A549 (cell line): ENCODE measurements around the gene TNFAIP2. TPM values are rescaled to one million over a fixed set of nuclear protein-coding genes. Genes with fewer than 3 reads are reported as not detected.
A peak's percentile ranks its signal among the peaks of the same experiment; 100 is the strongest.

Source experiments
- ATAC-seq, 2 experiments: fragments of 200-7000 bp in 1 of 2; fragments of >200 bp in 1 of 2; cut with Nextera tagmentation in 1 of 2; cut with Tn5 transposase in 1 of 2; 3 replicates each; pipeline versions ENCODE4 v1.8.0 to v1.9.1; 2018 to 2020; ENCODE audit warnings: mild to moderate bottlenecking in 1 of 2, moderate library complexity in 1 of 2
- CTCF ChIA-PET: fragments of 300-600 bp; sonication (Branson Sonifier 250); formaldehyde crosslinking; extraction: SDS; loops from one replicate; lab custom pipeline; 2021; ENCODE audit warnings: antibody characterized with exemption, inconsistent platforms; lab: Yijun Ruan, JAX
- POLR2A ChIA-PET: fragments of 350-600 bp; formaldehyde crosslinking; extraction: SDS; loops from one replicate; lab custom pipeline; 2021; ENCODE audit warnings: antibody characterized with exemption, inconsistent platforms; lab: Yijun Ruan, JAX
- DNase-seq, 2 experiments: peaks; one replicate each; pipeline versions ENCODE4 v3.0.0 to v3.0.0-alpha.2; 2011 to 2016; ENCODE audit warnings: low read depth in 1 of 2, low spot score in 1 of 2
- FAIRE-seq: peaks from 2 replicates; lab custom pipeline; 2011; peaks lifted over from hg19 to GRCh38; lab: Jason Lieb, UNC
- H3K27ac ChIP-seq, 2 experiments: fragments of >200 bp; sonication (Bioruptor Twin); formaldehyde crosslinking; 3 replicates each; pipeline ENCODE4 v1.5.1; 2016 to 2017
- H3K4me1 ChIP-seq: fragments of >200 bp; sonication (Bioruptor Twin); formaldehyde crosslinking; 3 replicates; pipeline ENCODE4 v1.6.1; 2016
- H3K4me2 ChIP-seq: fragments of >200 bp; sonication (Bioruptor Twin); formaldehyde crosslinking; 3 replicates; pipeline ENCODE4 v1.6.1; 2016
- H3K4me3 ChIP-seq: fragments of >200 bp; sonication (Bioruptor Twin); formaldehyde crosslinking; 3 replicates; pipeline ENCODE4 v1.5.1; 2016
- H3K9me3 ChIP-seq: fragments of >200 bp; sonication (Bioruptor Twin); formaldehyde crosslinking; 3 replicates; pipeline ENCODE4 v1.6.1; 2016
- CHD2 ChIP-seq: fragments of 150-350 bp; IDR thresholded peaks from 2 replicates; pipeline ENCODE4 v1.6.1; 2014; ENCODE audit warnings: low read length; ENCODE audit not compliant: partially characterized antibody
- CTCF ChIP-seq: fragments of >200 bp; sonication (Bioruptor Twin); formaldehyde crosslinking; IDR thresholded peaks from 3 replicates; pipeline ENCODE4 v1.5.1; 2016
- EHF ChIP-seq: fragments of 250-450 bp; sonication (Bioruptor Pico); IDR thresholded peaks from 2 replicates; pipeline ENCODE4 v1.5.0; 2020; ENCODE audit warnings: mild to moderate bottlenecking
- EP300 ChIP-seq, 2 experiments: fragments of >200 bp; sonication (Bioruptor Twin); formaldehyde crosslinking; IDR thresholded peaks; 2 replicates in 1 of 2; 3 replicates in 1 of 2; pipeline ENCODE4 v1.6.1; 2016 to 2017
- FOSB ChIP-seq: fragments of 250-450 bp; sonication (Bioruptor Pico); IDR thresholded peaks from 2 replicates; pipeline ENCODE4 v1.5.0; 2020; ENCODE audit warnings: mild to moderate bottlenecking, moderate library complexity
- FOSL2 ChIP-seq, 2 experiments: fragments of 450-650 bp in 1 of 2; fragments of >200 bp in 1 of 2; sonication (Bioruptor Twin) in 1 of 2; formaldehyde crosslinking; IDR thresholded peaks; 2 replicates each; pipeline versions ENCODE4 v1.5.0 to v1.6.1; 2016 to 2020; ENCODE audit warnings: mild to moderate bottlenecking in 1 of 2, moderate library complexity in 1 of 2
- FOXS1 ChIP-seq: fragments of 250-450 bp; sonication (Bioruptor Pico); IDR thresholded peaks from 2 replicates; pipeline ENCODE4 v1.5.0; 2020; ENCODE audit warnings: mild to moderate bottlenecking, moderate library complexity
- GATA3 ChIP-seq: IDR thresholded peaks from 2 replicates; pipeline ENCODE4 v1.6.1; 2012; ENCODE audit warnings: borderline replicate concordance
- HOXA7 ChIP-seq: fragments of 250-450 bp; sonication (Bioruptor Pico); IDR thresholded peaks from 2 replicates; pipeline ENCODE4 v1.5.0; 2020; ENCODE audit warnings: mild to moderate bottlenecking, moderate library complexity
- JUN ChIP-seq, 2 experiments: fragments of >200 bp; sonication (Bioruptor Twin); formaldehyde crosslinking; IDR thresholded peaks; 2 replicates in 1 of 2; 3 replicates in 1 of 2; pipeline ENCODE4 v1.6.1; 2016 to 2017
- JUNB ChIP-seq: fragments of >200 bp; sonication (Bioruptor Twin); formaldehyde crosslinking; IDR thresholded peaks from 2 replicates; pipeline ENCODE4 v1.6.1; 2016
- MAFK ChIP-seq: fragments of 450-650 bp; IDR thresholded peaks from 2 replicates; pipeline ENCODE4 v1.6.1; 2014; ENCODE audit not compliant: partially characterized antibody
- MAX ChIP-seq: IDR thresholded peaks from 2 replicates; pipeline ENCODE4 v1.6.1; 2012
- MAZ ChIP-seq: fragments of 150-350 bp; IDR thresholded peaks from 2 replicates; pipeline ENCODE4 v1.6.1; 2014; ENCODE audit warnings: antibody characterized with exemption, low read depth, low read length, borderline replicate concordance
- NFE2L2 ChIP-seq: fragments of 150-350 bp; conservative IDR thresholded peaks from 2 replicates; pipeline ENCODE4 v1.6.1; 2014; ENCODE audit warnings: low read length
- NPAS2 ChIP-seq: fragments of 250-450 bp; sonication (Bioruptor Pico); IDR thresholded peaks from 2 replicates; pipeline ENCODE4 v1.8.0; 2022; ENCODE audit warnings: mild to moderate bottlenecking, moderate library complexity, borderline replicate concordance
- PBX3 ChIP-seq: IDR thresholded peaks from 2 replicates; pipeline ENCODE4 v1.6.1; 2012
- POLR2A ChIP-seq: IDR thresholded peaks from 2 replicates; pipeline ENCODE4 v1.6.1; 2012; ENCODE audit warnings: mild to moderate bottlenecking, low read length
- RAD21 ChIP-seq, 2 experiments: fragments of >200 bp in 1 of 2; sonication (Bioruptor Twin) in 1 of 2; formaldehyde crosslinking in 1 of 2; IDR thresholded peaks in 1 of 2; conservative IDR thresholded peaks in 1 of 2; 2 replicates in 1 of 2; 3 replicates in 1 of 2; pipeline ENCODE4 v1.6.1; 2012 to 2018; ENCODE audit warnings: inconsistent platforms in 1 of 2
- RARB ChIP-seq: fragments of 250-450 bp; sonication (Bioruptor Pico); IDR thresholded peaks from 2 replicates; pipeline ENCODE4 v1.8.0; 2021; ENCODE audit warnings: mild to moderate bottlenecking, moderate library complexity
- RNF2 ChIP-seq: fragments of 200-600 bp; sonication (generic); IDR thresholded peaks from 2 replicates; pipeline ENCODE4 v1.6.1; 2016; ENCODE audit warnings: low read depth, mild to moderate bottlenecking, antibody characterized with exemption, moderate library complexity, borderline replicate concordance
- SMC3 ChIP-seq: fragments of >200 bp; sonication (Bioruptor Twin); formaldehyde crosslinking; IDR thresholded peaks from 3 replicates; pipeline ENCODE4 v1.6.1; 2018; ENCODE audit warnings: inconsistent platforms
- WGBS: methylation state at CpG from one replicate; pipeline ENCODE4 v1.1.6; 2017; ENCODE audit errors: missing lambda C conversion rate; 5-methylcytosine and 5-hydroxymethylcytosine counted together
- polyA plus RNA-seq, 4 experiments: library from polyadenylated mRNA; depleted of rRNA in 3 of 4; stranded (reverse); fragments of >200 nt; fragmentation: RNase III in 1 of 4; extraction: RNeasy Plus Mini Kit Qiagen cat#74134 plus additional on column Dnase treatment in 1 of 4; gene quantifications; 2 replicates in 3 of 4; 3 replicates in 1 of 4; pipeline ENCODE4 v1.2.3, GENCODE V29; 2011 to 2017
- TF ChIP-seq, protein P1 (sequence below): fragments of 250-450 bp; sonication (Bioruptor Pico); IDR thresholded peaks from 2 replicates; pipeline ENCODE4 v1.5.0; 2020; ENCODE audit warnings: low read depth, mild to moderate bottlenecking, moderate library complexity

Gene TNFAIP2
- polyA plus RNA-seq, 2 of the 4 experiments (the other 2 are of a cell fraction): 222 to 254 TPM

- 0 out of 2 replicates have a peak, but pooled peaks have one; percentile 39 for TF ChIP-seq GATA3
- TF ChIP-seq MAFK: no peak
- TF ChIP-seq CHD2: no peak
- TF ChIP-seq RAD21 (conservative IDR thresholded peaks at IDR 0.05 in 1 of 2, IDR thresholded peaks at IDR 0.05 in 1 of 2): 0 out of 5 replicates have a peak, but pooled peaks of 1 of the 2 experiments have one; percentile 10
- TF ChIP-seq JUN (IDR thresholded peaks at IDR 0.05): no peak
- no peak; a peak in 1 of 5 replicates for TF ChIP-seq EP300 (IDR thresholded peaks at IDR 0.05)
- TF ChIP-seq EHF (CRISPR knock-in tag): no peak
- no peak for TF ChIP-seq PBX3
- TF ChIP-seq FOXS1: no peak
- no peak for TF ChIP-seq RARB (CRISPR knock-in tag)
- no peak for TF ChIP-seq POLR2A
- no peak for TF ChIP-seq JUNB
- TF ChIP-seq FOSL2 (IDR thresholded peaks at IDR 0.05): no peak
- no peak; the same call in 1 of the 2 replicates for TF ChIP-seq FOSL2 (CRISPR knock-in tag; IDR thresholded peaks at IDR 0.05)
- TF ChIP-seq FOSB (CRISPR knock-in tag): no peak
- TF ChIP-seq SMC3: 0 out of 3 replicates have a peak, but pooled peaks have one; percentile 2
- no peak overlapping the region for H3K4me3 ChIP-seq
- DNase-seq (peak in 1 of 2 experiments; percentile 76), ATAC-seq (peak in 1 of 2 experiments; percentile 3; a peak in 1 of 6 replicates), FAIRE-seq (peak; percentile 54)
- ChIA-PET CTCF (interaction anchor here (0.8 to 24.1 kb wide), 5 partner anchors 9 to 148 kb away, joined by 4 to 544 read pairs (median 62); partner anchors contain the start of gene TNFAIP2), POLR2A (no interaction called here)
- 2% methylated on average over 4 of the region's 4 CpGs for WGBS
- H3K4me1 ChIP-seq: peaks cover 45% of the 10 kb centered on the region
- peak overlapping the region; percentile 77 for H3K4me2 ChIP-seq
- no peaks in the 10 kb centered on the region for H3K9me3 ChIP-seq
- peak overlapping the region; percentile 77 to 81 for H3K27ac ChIP-seq
These were observed 20.8 kb downstream of the TNFAIP2 start for GRCh38 chr14:103144085-103144484.

DNA sequence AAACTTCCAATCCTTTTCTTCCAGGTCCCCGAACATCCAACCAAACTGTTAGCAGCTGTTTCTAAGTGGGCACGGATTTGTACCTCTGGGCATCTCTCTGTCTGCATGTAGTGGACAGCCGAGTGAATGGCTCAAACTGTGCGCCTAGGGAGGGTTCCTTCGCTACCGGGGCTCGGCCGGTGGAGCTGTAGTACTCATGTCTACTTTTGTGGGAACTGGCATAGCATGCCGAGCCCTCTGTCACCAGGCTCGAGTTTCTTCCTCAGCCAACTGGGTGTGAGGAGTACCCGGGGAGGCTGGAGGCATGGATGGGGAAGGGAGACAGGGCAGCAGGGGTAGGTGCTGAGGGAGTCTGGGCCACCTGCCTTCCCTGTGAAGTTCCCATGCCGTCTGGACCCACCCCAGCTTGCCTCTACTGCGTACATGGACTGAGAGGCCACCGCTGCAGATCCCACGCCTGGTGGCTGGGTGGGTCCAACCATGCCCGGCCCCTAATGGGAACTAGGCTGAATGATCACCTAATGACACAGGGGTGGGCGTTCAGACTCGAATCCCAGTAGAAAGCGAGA, 23.0 kb downstream of the TNFAIP2 start:
- POLR2A ChIA-PET: no interaction called here

More for the DNA sequence above, 23.0 kb downstream of the TNFAIP2 start:
- Histone ChIP-seq H3K9me3 (no peaks in the 10 kb centered on the region), H3K4me1 (peaks cover 41% of the 10 kb centered on the region), H3K4me3 (no peak overlapping the region), H3K27ac (peak overlapping the region; percentile 1 to 58; a peak in 4 of 6 replicates), H3K4me2 (no peak overlapping the region)
- TF ChIP-seq FOSB (CRISPR knock-in tag): no peak
- no peak for TF ChIP-seq MAZ
- no peak for TF ChIP-seq CTCF
- no peak for TF ChIP-seq HOXA7 (CRISPR knock-in tag)
- no peak for TF ChIP-seq SMC3
- TF ChIP-seq NPAS2 (CRISPR knock-in tag): no peak
- TF ChIP-seq, protein P1, sequence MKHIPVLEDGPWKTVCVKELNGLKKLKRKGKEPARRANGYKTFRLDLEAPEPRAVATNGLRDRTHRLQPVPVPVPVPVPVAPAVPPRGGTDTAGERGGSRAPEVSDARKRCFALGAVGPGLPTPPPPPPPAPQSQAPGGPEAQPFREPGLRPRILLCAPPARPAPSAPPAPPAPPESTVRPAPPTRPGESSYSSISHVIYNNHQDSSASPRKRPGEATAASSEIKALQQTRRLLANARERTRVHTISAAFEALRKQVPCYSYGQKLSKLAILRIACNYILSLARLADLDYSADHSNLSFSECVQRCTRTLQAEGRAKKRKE (CRISPR knock-in tag): no peak
- TF ChIP-seq RNF2: no peak
- TF ChIP-seq RAD21 (conservative IDR thresholded peaks at IDR 0.05 in 1 of 2, IDR thresholded peaks at IDR 0.05 in 1 of 2): no peak
- TF ChIP-seq MAX: no peak
- TF ChIP-seq EHF (CRISPR knock-in tag): no peak
- TF ChIP-seq NFE2L2: no peak
- no peak for TF ChIP-seq JUNB
- CTCF ChIA-PET: interaction anchor here (1.2 to 24.1 kb wide), 5 partner anchors 11 to 146 kb away, joined by 3 to 544 read pairs (median 18); partner anchors contain the start of gene TNFAIP2
- ATAC-seq (peak in 1 of 2 experiments; percentile 5; a peak in 1 of 6 replicates), FAIRE-seq (no peak), DNase-seq (no peak)
- 84% methylated on average over 18 of the region's 19 CpGs for WGBS
